ENCODE measurements around the gene CTIF. TPM values are rescaled to one million over a fixed set of nuclear protein-coding genes. Genes with fewer than 3 reads are reported as not detected.

CTIF gene
- polyA plus RNA-seq, 2 donors, result 11.8 to 22.7 TPM

DNA sequence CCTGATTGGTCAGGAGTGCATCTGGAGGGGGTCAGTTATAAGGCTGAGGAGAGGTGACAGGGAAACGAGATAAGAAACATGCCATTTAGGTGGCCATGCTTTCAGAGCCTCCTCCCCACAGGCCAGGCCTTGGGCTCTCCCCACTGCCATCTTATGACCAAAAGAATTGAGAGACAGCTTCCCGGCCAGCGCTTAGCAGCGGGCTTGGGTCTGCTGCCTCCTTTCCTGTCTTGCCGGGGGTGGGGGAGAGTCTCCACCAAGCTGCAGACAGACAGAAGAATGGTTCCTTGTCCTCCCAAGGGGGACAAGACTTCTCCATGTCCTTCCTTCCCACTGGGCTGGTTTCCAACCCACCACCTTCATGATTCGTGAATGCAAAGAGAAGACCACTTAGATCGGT, 240.6 kb downstream of the CTIF start:
- H3K4me1 ChIP-seq (ENCODE audit: control insufficient read depth in 2 of 2, insufficient read depth in 2 of 2, low read length in 1 of 2), result peaks cover 2 to 12% of the 10 kb centered on the region in 2 donors

DNA sequence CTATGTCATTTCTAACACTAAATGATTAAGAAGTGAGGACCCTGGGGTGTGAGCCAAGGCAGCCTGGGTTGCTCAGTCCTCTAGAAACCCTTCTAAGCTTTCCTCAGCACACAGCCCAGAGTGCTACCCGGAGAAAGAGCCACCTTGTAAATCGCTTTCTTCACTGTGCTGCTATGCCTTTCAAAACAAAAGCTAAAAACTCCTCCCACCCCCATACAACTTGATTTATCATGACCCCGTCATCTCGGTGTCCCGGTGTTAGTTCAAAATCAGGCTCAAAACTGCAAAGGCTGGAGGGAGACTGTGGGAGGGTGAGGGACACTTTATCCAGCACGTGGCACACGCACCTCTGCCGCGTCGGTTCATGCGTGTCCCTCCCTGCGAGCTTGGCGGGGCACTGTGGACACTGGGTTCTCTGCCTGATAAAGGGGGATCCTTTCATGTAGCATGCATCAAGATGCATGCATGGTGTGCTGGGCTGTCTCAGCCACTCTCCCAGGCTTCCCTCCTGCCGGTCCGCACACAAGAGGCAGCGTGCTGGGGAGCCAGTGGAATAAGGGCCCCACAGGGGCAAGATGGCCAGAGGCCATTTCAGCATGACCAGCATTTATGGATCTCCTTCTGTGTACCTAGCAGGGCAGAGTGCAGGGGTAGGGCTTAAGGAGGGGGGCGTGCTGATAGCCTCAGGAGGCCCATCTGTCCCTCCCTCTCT, 241.5 kb downstream of the CTIF start:
- 71 to 80% methylated on average over 17 of the region's 17 CpGs for WGBS, 2 donors
- peaks cover 0 to 3% of the 10 kb centered on the region in 2 donors for H3K36me3 ChIP-seq (ENCODE audit: control insufficient read depth in 2 of 2, insufficient read depth in 2 of 2, low read length in 1 of 2)
- no peaks in the 10 kb centered on the region for H3K27me3 ChIP-seq (ENCODE audit: control insufficient read depth in 1 of 2, insufficient read depth in 2 of 2, low read length in 2 of 2)
- H3K4me3 ChIP-seq (ENCODE audit: low read depth in 1 of 2, low read length in 2 of 2), result no peak overlapping the region
- H3K4me1 ChIP-seq (ENCODE audit: control insufficient read depth in 2 of 2, insufficient read depth in 2 of 2, low read length in 1 of 2), result peaks cover 2 to 12% of the 10 kb centered on the region in 2 donors
- no peaks in the 10 kb centered on the region for H3K9me3 ChIP-seq (ENCODE audit: control insufficient read depth in 2 of 2, insufficient read depth in 1 of 2, low read depth in 1 of 2, low read length in 1 of 2)
- peak overlapping the region; percentile 73 to 78 for H3K27ac ChIP-seq (ENCODE audit: low read depth in 2 of 2, low read length in 1 of 2)

More for the DNA sequence above, 240.6 kb downstream of the CTIF start:
- Histone ChIP-seq H3K27me3 (ENCODE audit: control insufficient read depth in 1 of 2, insufficient read depth in 2 of 2, low read length in 2 of 2) (no peaks in the 10 kb centered on the region), H3K27ac (ENCODE audit: low read depth in 2 of 2, low read length in 1 of 2) (peak overlapping the region in 1 of 2 donors; percentile 13), H3K36me3 (ENCODE audit: control insufficient read depth in 2 of 2, insufficient read depth in 2 of 2, low read length in 1 of 2) (peaks cover 2 to 3% of the 10 kb centered on the region in 2 donors), H3K9me3 (ENCODE audit: control insufficient read depth in 2 of 2, insufficient read depth in 1 of 2, low read depth in 1 of 2, low read length in 1 of 2) (no peaks in the 10 kb centered on the region), H3K4me3 (ENCODE audit: low read depth in 1 of 2, low read length in 2 of 2) (no peak overlapping the region)
- WGBS, 2 donors, result 92% methylated on average over 7 of the region's 7 CpGs

DNA sequence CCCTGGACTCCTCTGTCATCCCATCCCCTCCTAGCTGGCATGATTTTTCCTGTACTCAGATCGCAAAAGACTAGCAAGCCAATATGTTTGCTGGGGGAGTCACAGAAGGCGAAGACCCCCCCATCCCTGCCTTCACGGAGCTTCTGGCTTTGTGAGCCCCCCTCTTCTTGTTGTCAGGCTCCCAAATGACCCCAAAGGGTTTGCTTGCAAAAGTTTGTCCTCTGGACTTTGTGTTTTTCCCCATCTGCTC, 242.0 kb downstream of the CTIF start:
- Histone ChIP-seq H3K27me3 (ENCODE audit: control insufficient read depth in 1 of 2, insufficient read depth in 2 of 2, low read length in 2 of 2) (no peaks in the 10 kb centered on the region), H3K4me1 (ENCODE audit: control insufficient read depth in 2 of 2, insufficient read depth in 2 of 2, low read length in 1 of 2) (peaks cover 2 to 12% of the 10 kb centered on the region in 2 donors), H3K9me3 (ENCODE audit: control insufficient read depth in 2 of 2, insufficient read depth in 1 of 2, low read depth in 1 of 2, low read length in 1 of 2) (no peaks in the 10 kb centered on the region), H3K27ac (ENCODE audit: low read depth in 2 of 2, low read length in 1 of 2) (peak overlapping the region; percentile 73 to 78), H3K4me3 (ENCODE audit: low read depth in 1 of 2, low read length in 2 of 2) (no peak overlapping the region), H3K36me3 (ENCODE audit: control insufficient read depth in 2 of 2, insufficient read depth in 2 of 2, low read length in 1 of 2) (peaks cover 0 to 3% of the 10 kb centered on the region in 2 donors)
- 65 to 73% methylated on average over 3 of the region's 3 CpGs for WGBS, 2 donors

DNA sequence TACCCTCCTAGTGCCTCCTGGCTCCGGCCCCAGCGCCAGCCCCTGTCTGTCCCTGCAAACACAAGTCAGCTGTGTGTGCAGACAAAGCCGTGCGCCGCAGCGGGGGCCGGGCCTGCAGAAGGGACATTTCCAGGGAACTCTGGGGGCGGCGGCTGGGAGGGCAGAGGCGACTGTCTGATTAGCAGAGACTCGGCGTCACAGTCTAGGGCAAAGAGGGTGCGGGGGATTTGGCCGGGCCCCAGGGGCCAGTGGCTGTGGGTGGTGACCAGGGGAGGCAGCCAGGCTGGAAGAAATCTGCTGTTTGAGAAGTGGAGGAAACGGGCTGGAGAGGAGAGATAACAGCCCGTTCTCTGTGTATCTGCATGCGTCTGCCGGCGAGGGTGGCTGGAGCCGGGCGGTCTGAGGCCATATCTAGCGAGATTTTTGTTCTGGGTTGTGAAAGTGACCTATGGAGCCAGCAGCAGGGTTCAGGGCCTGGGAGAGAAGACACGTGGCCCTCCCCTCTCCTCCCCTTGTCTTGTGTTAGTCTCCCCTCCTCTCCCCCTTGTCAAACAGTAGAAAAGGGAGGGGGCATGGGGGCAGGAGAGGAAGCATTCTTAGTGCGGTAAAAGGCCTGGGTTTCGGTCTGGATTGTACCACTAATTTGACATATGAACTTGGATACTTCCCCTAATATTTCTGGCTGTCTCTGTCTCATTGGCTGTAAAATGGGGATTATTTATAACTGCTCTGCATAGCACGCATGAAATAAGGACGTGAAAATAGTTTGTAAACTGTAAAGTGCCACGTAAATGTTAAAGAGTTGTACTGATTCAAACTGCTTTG, 242.5 kb downstream of the CTIF start:
- 45 to 56% methylated on average over 28 of the region's 28 CpGs for WGBS, 2 donors
- Histone ChIP-seq H3K9me3 (ENCODE audit: control insufficient read depth in 2 of 2, insufficient read depth in 1 of 2, low read depth in 1 of 2, low read length in 1 of 2) (no peaks in the 10 kb centered on the region), H3K27ac (ENCODE audit: low read depth in 2 of 2, low read length in 1 of 2) (peak overlapping the region; percentile 73 to 78), H3K27me3 (ENCODE audit: control insufficient read depth in 1 of 2, insufficient read depth in 2 of 2, low read length in 2 of 2) (no peaks in the 10 kb centered on the region), H3K36me3 (ENCODE audit: control insufficient read depth in 2 of 2, insufficient read depth in 2 of 2, low read length in 1 of 2) (peaks cover 0 to 3% of the 10 kb centered on the region in 2 donors), H3K4me3 (ENCODE audit: low read depth in 1 of 2, low read length in 2 of 2) (no peak overlapping the region), H3K4me1 (ENCODE audit: control insufficient read depth in 2 of 2, insufficient read depth in 2 of 2, low read length in 1 of 2) (peaks cover 2 to 12% of the 10 kb centered on the region in 2 donors)

DNA sequence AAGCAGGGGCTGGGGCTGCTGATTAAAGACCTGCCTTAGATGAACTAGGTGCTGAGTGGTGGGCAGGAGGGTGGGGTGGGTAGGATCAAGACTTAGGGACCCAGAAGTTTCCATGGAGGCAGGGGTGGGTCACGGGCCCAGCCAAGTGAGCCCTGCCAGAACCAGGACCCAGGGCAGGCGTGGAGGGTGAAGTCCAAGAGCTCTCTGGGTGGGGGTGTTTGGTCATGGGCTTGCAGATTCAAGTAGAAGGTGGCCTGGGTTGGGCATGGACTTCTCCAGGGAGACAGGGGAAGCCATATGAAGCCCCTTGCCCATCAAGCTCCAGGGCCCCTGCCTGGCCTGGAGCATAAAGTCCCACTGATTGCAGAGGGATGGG, 243.1 kb downstream of the CTIF start:
- Histone ChIP-seq H3K4me3 (ENCODE audit: low read depth in 1 of 2, low read length in 2 of 2) (no peak overlapping the region), H3K36me3 (ENCODE audit: control insufficient read depth in 2 of 2, insufficient read depth in 2 of 2, low read length in 1 of 2) (peaks cover 0 to 3% of the 10 kb centered on the region in 2 donors), H3K27ac (ENCODE audit: low read depth in 2 of 2, low read length in 1 of 2) (peak overlapping the region; percentile 53 to 73), H3K27me3 (ENCODE audit: control insufficient read depth in 1 of 2, insufficient read depth in 2 of 2, low read length in 2 of 2) (no peaks in the 10 kb centered on the region), H3K9me3 (ENCODE audit: control insufficient read depth in 2 of 2, insufficient read depth in 1 of 2, low read depth in 1 of 2, low read length in 1 of 2) (no peaks in the 10 kb centered on the region), H3K4me1 (ENCODE audit: control insufficient read depth in 2 of 2, insufficient read depth in 2 of 2, low read length in 1 of 2) (peaks cover 2 to 12% of the 10 kb centered on the region in 2 donors)
- WGBS, 2 donors, result 64 to 73% methylated on average over 2 of the region's 2 CpGs

DNA sequence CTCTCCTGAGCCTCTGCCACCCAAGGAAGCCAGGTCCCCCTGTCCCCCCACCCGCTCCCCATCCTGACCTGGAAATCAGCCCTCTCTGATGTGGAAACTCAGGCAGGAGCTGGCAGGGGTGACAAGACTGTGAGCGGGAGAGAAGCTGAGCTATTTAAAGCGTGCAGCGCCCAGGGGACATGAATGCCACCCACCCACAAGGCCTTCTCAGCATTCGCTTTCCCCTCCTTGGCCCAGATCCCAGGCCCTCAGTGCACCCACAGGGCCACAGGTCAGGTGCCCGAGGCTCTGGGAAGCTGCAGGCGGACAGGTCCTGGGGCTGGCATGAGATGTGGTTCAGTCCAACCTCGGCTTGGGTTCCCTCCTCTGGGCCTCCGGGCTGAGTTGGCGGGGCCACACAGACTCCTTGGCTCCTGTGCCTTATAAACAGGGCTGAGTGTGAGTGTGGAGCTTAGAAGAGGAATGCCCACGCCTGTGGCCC, 243.6 kb downstream of the CTIF start:
- Histone ChIP-seq H3K27me3 (ENCODE audit: control insufficient read depth in 1 of 2, insufficient read depth in 2 of 2, low read length in 2 of 2) (no peaks in the 10 kb centered on the region), H3K4me1 (ENCODE audit: control insufficient read depth in 2 of 2, insufficient read depth in 2 of 2, low read length in 1 of 2) (peaks cover 2 to 12% of the 10 kb centered on the region in 2 donors), H3K4me3 (ENCODE audit: low read depth in 1 of 2, low read length in 2 of 2) (no peak overlapping the region), H3K36me3 (ENCODE audit: control insufficient read depth in 2 of 2, insufficient read depth in 2 of 2, low read length in 1 of 2) (peaks cover 0 to 3% of the 10 kb centered on the region in 2 donors), H3K9me3 (ENCODE audit: control insufficient read depth in 2 of 2, insufficient read depth in 1 of 2, low read depth in 1 of 2, low read length in 1 of 2) (no peaks in the 10 kb centered on the region), H3K27ac (ENCODE audit: low read depth in 2 of 2, low read length in 1 of 2) (peak overlapping the region; percentile 53 to 73)
- 51 to 60% methylated on average over 11 of the region's 11 CpGs for WGBS, 2 donors

DNA sequence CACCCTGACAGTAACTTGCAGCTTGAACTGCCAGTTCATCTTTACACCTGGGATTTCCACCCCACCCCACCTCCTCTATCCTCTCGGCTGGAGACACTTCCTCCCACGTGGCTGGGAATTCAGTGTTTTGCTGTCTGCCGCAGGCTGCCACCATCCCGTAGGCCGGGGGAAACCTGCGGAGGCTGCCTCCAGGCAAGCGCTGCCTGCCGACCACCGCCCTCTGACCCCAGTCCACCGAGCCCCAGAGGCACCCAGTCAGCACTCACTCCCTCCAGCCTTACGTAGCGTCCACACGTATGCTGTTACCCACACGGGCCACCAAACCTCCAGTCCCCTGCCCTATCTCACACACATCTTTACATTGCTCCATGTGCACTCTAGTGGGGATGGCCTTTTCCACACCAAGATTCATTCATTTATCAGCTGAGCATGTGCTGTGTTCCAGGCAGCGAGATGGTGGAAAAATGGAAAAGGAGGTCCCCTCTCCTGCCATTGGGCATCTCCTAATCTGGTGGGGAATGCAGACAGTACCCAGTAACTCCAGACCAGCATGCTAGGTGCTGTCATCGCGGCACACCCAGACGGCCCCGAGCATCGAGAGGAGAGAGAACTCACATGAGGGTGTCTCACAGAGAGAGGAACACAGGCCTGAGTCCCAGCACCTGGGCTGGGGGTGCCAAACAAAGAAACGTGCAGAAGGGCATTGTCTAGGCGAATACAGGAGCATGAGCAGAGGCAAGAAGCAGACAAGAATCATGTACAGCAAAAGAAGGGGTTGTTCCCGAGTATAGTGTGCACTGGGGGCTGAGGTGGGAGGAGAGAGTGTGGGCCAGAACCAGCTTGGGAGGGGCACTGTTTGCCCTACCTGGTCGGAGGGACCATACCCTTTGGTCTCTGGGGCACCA, 245.0 kb downstream of the CTIF start:
- no peak overlapping the region for H3K27ac ChIP-seq (ENCODE audit: low read depth in 2 of 2, low read length in 1 of 2)
- H3K4me3 ChIP-seq (ENCODE audit: low read depth in 1 of 2, low read length in 2 of 2), result no peak overlapping the region
- 92 to 95% methylated on average over 24 of the region's 24 CpGs for WGBS, 2 donors

DNA sequence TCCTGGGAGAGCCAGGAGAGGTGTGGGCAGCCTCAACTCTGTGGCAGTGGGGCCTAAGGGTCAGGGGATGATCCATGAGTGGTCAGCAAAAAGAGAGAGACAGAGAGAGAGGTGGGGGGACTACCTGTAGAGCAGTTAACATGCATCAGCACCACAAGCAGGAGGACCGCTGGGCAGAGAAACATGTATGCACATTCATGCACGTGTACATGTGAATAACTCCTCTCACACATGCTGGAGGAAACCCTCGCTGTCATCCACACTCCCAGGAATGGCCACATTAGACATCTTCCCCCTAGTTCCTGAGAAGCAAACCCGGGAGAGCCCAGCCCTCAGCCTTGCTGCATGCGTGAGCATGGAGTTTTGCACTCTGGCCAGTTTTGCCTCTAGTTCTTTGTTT, 245.8 kb downstream of the CTIF start:
- 67 to 85% methylated on average over 5 of the region's 5 CpGs for WGBS, 2 donors
- Histone ChIP-seq H3K36me3 (ENCODE audit: control insufficient read depth in 2 of 2, insufficient read depth in 2 of 2, low read length in 1 of 2) (peaks cover 0 to 7% of the 10 kb centered on the region in 2 donors), H3K27me3 (ENCODE audit: control insufficient read depth in 1 of 2, insufficient read depth in 2 of 2, low read length in 2 of 2) (no peaks in the 10 kb centered on the region), H3K9me3 (ENCODE audit: control insufficient read depth in 2 of 2, insufficient read depth in 1 of 2, low read depth in 1 of 2, low read length in 1 of 2) (no peaks in the 10 kb centered on the region), H3K4me3 (ENCODE audit: low read depth in 1 of 2, low read length in 2 of 2) (no peak overlapping the region), H3K4me1 (ENCODE audit: control insufficient read depth in 2 of 2, insufficient read depth in 2 of 2, low read length in 1 of 2) (peaks cover 6 to 9% of the 10 kb centered on the region in 2 donors), H3K27ac (ENCODE audit: low read depth in 2 of 2, low read length in 1 of 2) (no peak overlapping the region)

More for the DNA sequence above, 245.0 kb downstream of the CTIF start:
- Histone ChIP-seq H3K4me1 (ENCODE audit: control insufficient read depth in 2 of 2, insufficient read depth in 2 of 2, low read length in 1 of 2) (peaks cover 6 to 9% of the 10 kb centered on the region in 2 donors), H3K9me3 (ENCODE audit: control insufficient read depth in 2 of 2, insufficient read depth in 1 of 2, low read depth in 1 of 2, low read length in 1 of 2) (no peaks in the 10 kb centered on the region), H3K27me3 (ENCODE audit: control insufficient read depth in 1 of 2, insufficient read depth in 2 of 2, low read length in 2 of 2) (no peaks in the 10 kb centered on the region), H3K36me3 (ENCODE audit: control insufficient read depth in 2 of 2, insufficient read depth in 2 of 2, low read length in 1 of 2) (peaks cover 0 to 7% of the 10 kb centered on the region in 2 donors)

DNA sequence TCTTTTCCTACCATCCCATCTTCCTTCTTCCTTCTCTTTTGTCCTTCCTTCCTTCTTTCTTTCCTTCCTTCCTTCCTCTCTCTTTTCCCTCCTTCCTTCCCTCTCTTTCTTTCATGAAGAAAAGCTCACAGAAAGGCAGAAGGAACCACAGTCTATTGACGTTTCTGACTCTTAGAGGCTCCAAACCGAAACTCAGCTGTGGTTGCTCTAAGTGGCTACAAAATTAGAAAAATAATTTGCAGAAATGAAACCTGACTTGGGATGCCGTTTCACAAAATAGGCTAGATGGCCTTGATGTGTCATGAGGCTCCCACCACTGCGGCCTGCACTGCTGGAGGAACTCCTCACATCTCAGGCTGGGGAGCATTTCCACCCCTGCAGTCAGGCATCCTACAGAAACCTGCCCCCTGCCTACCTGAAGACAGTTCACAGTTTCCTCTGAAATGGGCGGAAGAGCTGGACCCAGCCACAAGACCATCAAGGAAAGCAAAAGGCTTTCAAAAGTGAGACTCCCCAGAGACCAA, 246.3 kb downstream of the CTIF start:
- no peaks in the 10 kb centered on the region for H3K27me3 ChIP-seq (ENCODE audit: control insufficient read depth in 1 of 2, insufficient read depth in 2 of 2, low read length in 2 of 2)
- no peak overlapping the region for H3K4me3 ChIP-seq (ENCODE audit: low read depth in 1 of 2, low read length in 2 of 2)
- no peak overlapping the region for H3K27ac ChIP-seq (ENCODE audit: low read depth in 2 of 2, low read length in 1 of 2)
- H3K36me3 ChIP-seq (ENCODE audit: control insufficient read depth in 2 of 2, insufficient read depth in 2 of 2, low read length in 1 of 2), result peaks cover 0 to 7% of the 10 kb centered on the region in 2 donors
- WGBS, 2 donors, result 77 to 79% methylated on average over 5 of the region's 5 CpGs
- H3K9me3 ChIP-seq (ENCODE audit: control insufficient read depth in 2 of 2, insufficient read depth in 1 of 2, low read depth in 1 of 2, low read length in 1 of 2), result no peaks in the 10 kb centered on the region
- peaks cover 6 to 9% of the 10 kb centered on the region in 2 donors for H3K4me1 ChIP-seq (ENCODE audit: control insufficient read depth in 2 of 2, insufficient read depth in 2 of 2, low read length in 1 of 2)
